Tibial nerve (tissue), 4 donors: Measurements from ENCODE around the gene VEGFA.

Experiments used
- CTCF ChIP-seq, 5 experiments: fragments of 200-600 bp in 3 of 5; fragments of 450-650 bp in 2 of 5; sonication (generic) in 3 of 5; IDR thresholded peaks; one replicate each; pipeline ENCODE4 v1.5.1; 2016 to 2019; ENCODE audit warnings: antibody characterized with exemption in 5 of 5, mild to moderate bottlenecking in 3 of 5, moderate library complexity in 2 of 5
- EP300 ChIP-seq, 2 donors: sonication (generic); formaldehyde crosslinking; IDR thresholded peaks; one replicate each; pipeline ENCODE4 v1.6.1; 2017; ENCODE audit warnings: antibody characterized with exemption in 2 of 2, mild to moderate bottlenecking in 1 of 2

DNA sequence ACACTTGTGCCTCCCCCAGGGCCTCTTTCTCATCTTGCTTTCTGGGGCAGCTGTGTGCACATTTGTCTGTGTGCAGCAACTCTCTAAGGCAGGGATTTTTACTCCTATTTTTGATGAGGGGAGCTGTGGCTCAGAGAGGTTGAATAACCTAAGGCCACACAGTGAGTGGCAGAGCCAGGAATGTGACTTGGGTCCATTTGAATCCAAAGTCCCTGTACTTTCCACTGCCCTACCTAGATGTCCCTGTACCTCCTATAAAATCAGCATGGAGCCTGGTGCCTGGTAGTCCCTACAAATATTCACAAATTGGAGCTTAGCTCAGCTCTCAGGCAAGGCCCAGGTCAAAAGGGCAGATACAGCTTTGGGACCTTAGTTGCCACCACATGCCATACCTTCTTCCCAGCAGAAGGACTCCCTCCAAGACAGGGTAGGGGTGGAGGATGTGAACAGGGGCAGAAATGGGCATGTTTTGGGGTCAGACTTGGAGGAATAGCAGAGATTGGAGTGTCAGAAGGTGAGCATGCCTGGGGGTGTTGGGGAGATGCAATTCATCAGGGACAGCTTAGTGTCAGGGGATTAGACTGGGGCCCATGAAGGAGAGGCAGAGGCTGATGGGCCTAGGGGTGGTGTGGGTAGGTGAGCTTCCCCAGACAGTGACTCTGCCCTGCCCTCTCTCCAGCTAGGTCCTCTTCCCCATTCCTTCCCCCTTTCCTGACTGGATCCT is 4.1 kb upstream of the VEGFA start:
- no peak for TF ChIP-seq EP300 (IDR thresholded peaks at IDR 0.05)
- no peak for TF ChIP-seq CTCF (IDR thresholded peaks at IDR 0.05)
